H1 (cell line): Measurements from ENCODE around the gene HDAC7. TPM values are rescaled to one million over a fixed set of nuclear protein-coding genes. Genes with fewer than 3 reads are reported as not detected.

Source experiments
- RAD21 ChIP-seq, 2 experiments: IDR thresholded peaks in 1 of 2; conservative IDR thresholded peaks in 1 of 2; 2 replicates each; pipeline ENCODE4 v1.6.1; 2011; ENCODE audit warnings: low read depth in 2 of 2, low read length in 2 of 2, improper control_type of control experiment in 1 of 2, inconsistent platforms in 1 of 2, mild to moderate bottlenecking in 1 of 2, moderate library complexity in 1 of 2
- RFX5 ChIP-seq: IDR thresholded peaks from 2 replicates; pipeline ENCODE4 v1.6.1; 2011; ENCODE audit warnings: low read depth, low read length, improper control_type of control experiment, borderline replicate concordance
- SIRT6 ChIP-seq: IDR thresholded peaks from one replicate; pipeline ENCODE4 v1.7.1; 2012; ENCODE audit warnings: low read length, inconsistent platforms
- TAF7 ChIP-seq: optimal IDR thresholded peaks from 2 replicates; pipeline ENCODE3; 2011; ENCODE audit warnings: low read depth, mild to moderate bottlenecking, inconsistent platforms, low read length, moderate library complexity, borderline replicate concordance
- TEAD4 ChIP-seq: IDR thresholded peaks from 2 replicates; pipeline ENCODE4 v1.6.1; 2012; ENCODE audit warnings: low read depth, low read length, inconsistent platforms, mixed read lengths
- polyA plus RNA-seq, 7 experiments: library from polyadenylated mRNA; depleted of rRNA in 3 of 7; stranded (reverse) in 5 of 7; unstranded in 2 of 7; fragments of >200 nt in 5 of 7; fragments of 200-250 nt in 2 of 7; gene quantifications; 1 replicate in 5 of 7; 2 replicates in 1 of 7; 4 replicates in 1 of 7; pipeline versions ENCODE4 v1.2.1 to v1.2.3, GENCODE V29; 2011 to 2013; ENCODE audit warnings: missing spikeins in 2 of 7, mixed read lengths in 2 of 7
- total RNA-seq: library from RNA; stranded (reverse); fragmentation: NEBNext Ultra II Directional; extraction: Animal tissue kit (Norgen Biotek cat#: 25700); gene quantifications from 2 replicates; pipeline ENCODE4 v1.2.1, GENCODE V29; 2021

The HDAC7 gene
- total and polyA plus RNA-seq, 2 of the 8 experiments (the other 6 are each of a cell fraction or from before 2014, with no cell fraction given): 25.5 to 84.9 TPM

GRCh38 chr12:47773062-47773857, 46.4 kb downstream of the HDAC7 start, which contains the start of gene SLC48A1 (continued):
- 0 out of 2 replicates have a peak, but pooled peaks have one; percentile 9 for TF ChIP-seq TEAD4
- TF ChIP-seq RFX5: no peak
- TF ChIP-seq SIRT6: no peak
- no peak for TF ChIP-seq TAF7
- TF ChIP-seq RAD21 (IDR thresholded peaks at IDR 0.05 in 1 of 2, conservative IDR thresholded peaks at IDR 0.05 in 1 of 2; ENCODE audit: low read depth in 2 of 2, low read length in 2 of 2): 0 out of 4 replicates have a peak, but pooled peaks of 1 of the 2 experiments have one; percentile 2
- TF ChIP-seq, all 59 proteins: peak for 6
